IMR-90 (cell line): Measurements from ENCODE around the gene SASH1. TPM values are rescaled to one million over a fixed set of nuclear protein-coding genes. Genes with fewer than 3 reads are reported as not detected.

Source experiments
- ATAC-seq: fragments of 200-7000 bp; cut with Tn5 transposase; 2 replicates; pipeline ENCODE4 v1.9.1; 2020; ENCODE audit warnings: low read depth, mild to moderate bottlenecking, moderate library complexity
- BruUV-seq: library from RNA; stranded (reverse); fragments of 400-500 nt; replicated peaks from 2 replicates; lab custom pipeline; 2021; lab: Mats Ljungman, UMichigan
- CTCF ChIA-PET: fragments of 300-600 bp; formaldehyde crosslinking; extraction: SDS; loops from one replicate; lab custom pipeline; 2021; ENCODE audit warnings: antibody characterized with exemption; lab: Yijun Ruan, JAX
- POLR2A ChIA-PET: fragments of 300-600 bp; sonication (Branson Sonifier 250); formaldehyde crosslinking; loops from one replicate; lab custom pipeline; 2022; ENCODE audit warnings: antibody characterized with exemption; ENCODE audit not compliant: unreplicated experiment; lab: Charles Lee
- DNase-seq: peaks from one replicate; pipeline ENCODE4 v3.0.0; 2013
- H2AFZ ChIP-seq: replicated peaks from 2 replicates; pipeline ENCODE3; 2013; ENCODE audit warnings: low read length, mild to moderate bottlenecking; ENCODE audit not compliant: poor library complexity
- H2AK5ac ChIP-seq: 2 replicates; pipeline ENCODE4 v1.6.1; 2013; ENCODE audit warnings: low read depth, low read length, inconsistent platforms
- H2AK9ac ChIP-seq: replicated peaks from 2 replicates; pipeline ENCODE3; 2013; ENCODE audit warnings: mild to moderate bottlenecking, low read depth, low read length, moderate library complexity; ENCODE audit not compliant: poor library complexity
- H2BK120ac ChIP-seq: 2 replicates; pipeline ENCODE4 v1.6.1; 2013; ENCODE audit warnings: low read depth, low read length, inconsistent platforms
- H2BK15ac ChIP-seq: 3 replicates; pipeline ENCODE4 v1.6.1; 2013; ENCODE audit warnings: low read depth, low read length, inconsistent platforms
- H2BK20ac ChIP-seq: 2 replicates; pipeline ENCODE4 v1.6.1; 2013; ENCODE audit warnings: low read depth, mild to moderate bottlenecking, inconsistent platforms, low read length, moderate library complexity
- H2BK5ac ChIP-seq: 2 replicates; pipeline ENCODE4 v1.6.1; 2013; ENCODE audit warnings: mild to moderate bottlenecking, low read depth, low read length, inconsistent platforms; ENCODE audit not compliant: poor library complexity, severe bottlenecking
- H3K14ac ChIP-seq: replicated peaks from 2 replicates; pipeline ENCODE4 v1.6.1; 2013; ENCODE audit warnings: low read depth, low read length, inconsistent platforms
- H3K18ac ChIP-seq: 2 replicates; pipeline ENCODE4 v1.6.1; 2013; ENCODE audit warnings: low read depth, low read length, control low read depth
- H3K23ac ChIP-seq: 2 replicates; pipeline ENCODE4 v1.6.1; 2013; ENCODE audit warnings: low read depth, low read length, inconsistent platforms
- H3K27ac ChIP-seq: 2 replicates; pipeline ENCODE4 v1.5.1; 2013; ENCODE audit warnings: mild to moderate bottlenecking, control low read depth, low read length; ENCODE audit not compliant: insufficient read depth
- H3K27me3 ChIP-seq: 2 replicates; pipeline ENCODE4 v1.6.1; 2013; ENCODE audit warnings: low read length; ENCODE audit not compliant: control insufficient read depth, insufficient read depth
- H3K36me3 ChIP-seq: 2 replicates; pipeline ENCODE4 v1.6.1; 2013; ENCODE audit warnings: low read length, mixed read lengths; ENCODE audit not compliant: control insufficient read depth, insufficient read depth
- H3K4ac ChIP-seq: 2 replicates; pipeline ENCODE4 v1.6.1; 2013; ENCODE audit warnings: low read depth, low read length, inconsistent platforms
- H3K4me1 ChIP-seq: 2 replicates; pipeline ENCODE4 v1.6.1; 2013; ENCODE audit warnings: low read length, mixed read lengths; ENCODE audit not compliant: control insufficient read depth, insufficient read depth
- H3K4me2 ChIP-seq: 2 replicates; pipeline ENCODE4 v1.6.1; 2013; ENCODE audit warnings: low read depth, mild to moderate bottlenecking, control low read depth, low read length, moderate library complexity
- H3K4me3 ChIP-seq: 2 replicates; pipeline ENCODE4 v1.5.1; 2013; ENCODE audit warnings: low read depth, mild to moderate bottlenecking, control low read depth, low read length, moderate library complexity; ENCODE audit not compliant: insufficient read depth
- H3K56ac ChIP-seq: 2 replicates; pipeline ENCODE4 v1.6.1; 2013; ENCODE audit warnings: low read length, inconsistent platforms; ENCODE audit not compliant: insufficient read depth; ENCODE audit errors: extremely low read depth
- H3K79me1 ChIP-seq, 2 experiments: 2 replicates each; pipeline ENCODE4 v1.6.1; 2013; ENCODE audit warnings: low read length in 2 of 2, inconsistent platforms in 1 of 2, low read depth in 1 of 2
- H3K9ac ChIP-seq: 2 replicates; pipeline ENCODE4 v1.6.1; 2013; ENCODE audit warnings: low read depth, low read length, control low read depth
- H3K9me1 ChIP-seq: 2 replicates; pipeline ENCODE4 v1.6.1; 2013; ENCODE audit warnings: low read length, inconsistent platforms; ENCODE audit not compliant: insufficient read depth
- H3K9me3 ChIP-seq: 2 replicates; pipeline ENCODE4 v1.6.1; 2013; ENCODE audit warnings: low read length; ENCODE audit not compliant: control insufficient read depth, insufficient read depth
- H4K20me1 ChIP-seq: 2 replicates; pipeline ENCODE4 v1.6.1; 2013; ENCODE audit warnings: low read length, inconsistent platforms; ENCODE audit not compliant: insufficient read depth
- H4K5ac ChIP-seq: 2 replicates; pipeline ENCODE4 v1.6.1; 2013; ENCODE audit warnings: mild to moderate bottlenecking, low read depth, low read length, control low read depth
- H4K8ac ChIP-seq, 2 experiments: 2 replicates each; pipeline ENCODE4 v1.6.1; 2013; ENCODE audit warnings: low read depth in 2 of 2, low read length in 2 of 2, control low read depth in 1 of 2, inconsistent platforms in 1 of 2
- H4K91ac ChIP-seq: 2 replicates; pipeline ENCODE4 v1.6.1; 2013; ENCODE audit warnings: low read depth, low read length, inconsistent platforms; ENCODE audit not compliant: insufficient read depth
- CEBPB ChIP-seq: IDR thresholded peaks from 2 replicates; pipeline ENCODE4 v1.6.1; 2012; ENCODE audit warnings: low read depth, low read length, improper control_type of control experiment
- MAFK ChIP-seq: IDR thresholded peaks from 2 replicates; pipeline ENCODE4 v1.6.1; 2012; ENCODE audit warnings: low read depth, low read length, improper control_type of control experiment
- MAZ ChIP-seq: IDR thresholded peaks from 2 replicates; pipeline ENCODE4 v1.6.1; 2012; ENCODE audit warnings: low read depth, mild to moderate bottlenecking, low read length, improper control_type of control experiment, moderate library complexity, borderline replicate concordance
- MXI1 ChIP-seq: IDR thresholded peaks from 2 replicates; pipeline ENCODE4 v1.6.1; 2012; ENCODE audit warnings: low read depth, mild to moderate bottlenecking, low read length, moderate library complexity, borderline replicate concordance
- NFE2L2 ChIP-seq: fragments of 150-350 bp; IDR thresholded peaks from 2 replicates; pipeline ENCODE4 v1.6.1; 2016; ENCODE audit warnings: low read depth, mild to moderate bottlenecking, low read length
- RAD21 ChIP-seq: IDR thresholded peaks from 2 replicates; pipeline ENCODE4 v1.6.1; 2012; ENCODE audit warnings: low read length, improper control_type of control experiment
- SMC3 ChIP-seq: fragments of 150-350 bp; IDR thresholded peaks from 2 replicates; pipeline ENCODE4 v1.6.1; 2016; ENCODE audit warnings: low read depth, mild to moderate bottlenecking, antibody characterized with exemption, low read length, moderate library complexity
- WGBS, 2 experiments: methylation state at CpG; one replicate each; pipeline versions ENCODE4 v1.1.5 to v1.1.7; 2013; ENCODE audit warnings: missing lambda C conversion rate in 2 of 2; ENCODE audit not compliant: insufficient read length in 1 of 2; ENCODE audit errors: extremely low coverage in 2 of 2; 5-methylcytosine and 5-hydroxymethylcytosine counted together
- dilution Hi-C: fragments of 300-500 bp; cut with HindIII; formaldehyde crosslinking; loops from one replicate; pipeline ENCODE4 v1.14.3; 2018; ENCODE audit warnings: low sequenced_read_pairs; ENCODE audit not compliant: unreplicated experiment
- in situ Hi-C: fragments of 300-500 bp; cut with MboI; formaldehyde crosslinking; loops from 3 replicates; pipeline ENCODE4 v1.14.3; 2019; ENCODE audit warnings: low sequenced_read_pairs, inconsistent platforms, mixed read lengths
- intact Hi-C: fragments of 100-400 bp; cut with micrococcal nuclease; formaldehyde crosslinking; loops from 2 replicates; pipeline ENCODE4 v1.10.0; 2022
- polyA plus RNA-seq, 3 experiments: library from polyadenylated mRNA; depleted of rRNA; stranded (reverse); fragments of >200 nt; gene quantifications; 2 replicates each; pipeline ENCODE4 v1.2.3, GENCODE V29; 2012; ENCODE audit warnings: low replicate concordance in 1 of 3
- total RNA-seq: library from RNA; depleted of rRNA; stranded (reverse); fragments of >200 nt; gene quantifications from 2 replicates; pipeline ENCODE4 v1.2.3, GENCODE V29; 2012

SASH1 gene
- total and polyA plus RNA-seq, 2 of the 4 experiments (the other 2 are of a cell fraction): 11.6 to 16.5 TPM

GRCh38 chr6:148401571-148401970, 58.9 kb downstream of the SASH1 start:
- Histone ChIP-seq H3K4me1 (peaks cover 6% of the 10 kb centered on the region), H3K18ac (no peak overlapping the region), H3K9me1 (peaks cover 14% of the 10 kb centered on the region), H3K4ac (no peak overlapping the region), H3K36me3 (no peaks in the 10 kb centered on the region; the same call in none of the 2 replicates), H3K4me3 (no peak overlapping the region), H2AFZ (no peak overlapping the region), H3K79me1 (peaks cover 27 to 48% of the 10 kb centered on the region in 2 experiments), H2BK15ac (no peak overlapping the region), H4K5ac (no peak overlapping the region), H2BK120ac (no peak overlapping the region), H3K56ac (no peak overlapping the region), H3K4me2 (no peak overlapping the region), H2BK5ac (no peak overlapping the region), H2BK20ac (no peak overlapping the region), H3K9me3 (no peaks in the 10 kb centered on the region), H4K20me1 (no peaks in the 10 kb centered on the region), H3K14ac (no peak overlapping the region), H2AK5ac (no peak overlapping the region), H3K27ac (no peak overlapping the region), H4K8ac (no peak overlapping the region), H2AK9ac (no peak overlapping the region), H3K23ac (no peak overlapping the region), H4K91ac (no peak overlapping the region), H3K27me3 (no peaks in the 10 kb centered on the region), H3K9ac (no peak overlapping the region)
- in situ Hi-C loops (no loop called here), intact Hi-C loops (no loop called here), dilution Hi-C loops (no loop called here)
- ATAC-seq (no peak), DNase-seq (no peak)
- CTCF ChIA-PET: no interaction called here
- no peak for TF ChIP-seq MAZ
- TF ChIP-seq CEBPB: no peak
- TF ChIP-seq MAFK: no peak
- TF ChIP-seq RAD21: no peak
- TF ChIP-seq MXI1: no peak
- TF ChIP-seq SMC3: no peak
- no peak for TF ChIP-seq NFE2L2
- WGBS, 2 experiments: 60% methylated on average over 1 of the region's 3 CpGs; no CpG with 5 or more reads in 1 of the 2 experiments
- no TSS peak for BruUV-seq
- POLR2A ChIA-PET: no interaction called here
